Calu3 (cell line): ENCODE data around the gene MYLK. TPM values are rescaled to one million over a fixed set of nuclear protein-coding genes. Genes with fewer than 3 reads are reported as not detected.

Source experiments
- BruUV-seq: library from RNA; stranded (reverse); fragments of 400-500 nt; replicated peaks from 2 replicates; lab custom pipeline; 2021; lab: Mats Ljungman, UMichigan
- CTCF ChIA-PET: fragments of 300-600 bp; sonication (Branson Sonifier 250); formaldehyde crosslinking; loops from one replicate; lab custom pipeline; 2022; ENCODE audit warnings: antibody characterized with exemption; lab: Charles Lee
- DNase-seq: peaks from one replicate; pipeline ENCODE4 v3.0.0; 2022
- H3K27ac Mint-ChIP-seq: one replicate; pipeline ENCODE4 v1.8.0; 2022; ENCODE audit warnings: mixed read lengths; ENCODE audit not compliant: unreplicated experiment
- H3K27me3 Mint-ChIP-seq: one replicate; pipeline ENCODE4 v1.8.0; 2022; ENCODE audit warnings: mixed read lengths; ENCODE audit not compliant: unreplicated experiment
- H3K36me3 Mint-ChIP-seq: one replicate; pipeline ENCODE4 v1.8.0; 2022; ENCODE audit warnings: mild to moderate bottlenecking, moderate library complexity, mixed read lengths; ENCODE audit not compliant: insufficient read depth, unreplicated experiment
- H3K4me1 Mint-ChIP-seq: one replicate; pipeline ENCODE4 v1.8.0; 2022; ENCODE audit warnings: mild to moderate bottlenecking, low read depth, mixed read lengths; ENCODE audit not compliant: unreplicated experiment
- H3K4me3 Mint-ChIP-seq: one replicate; pipeline ENCODE4 v1.8.0; 2022; ENCODE audit warnings: mild to moderate bottlenecking, low read depth, moderate library complexity, mixed read lengths; ENCODE audit not compliant: unreplicated experiment
- H3K9me3 Mint-ChIP-seq: one replicate; pipeline ENCODE4 v1.8.0; 2022; ENCODE audit warnings: low read depth, mixed read lengths; ENCODE audit not compliant: unreplicated experiment
- CTCF ChIP-seq: fragments of 200-600 bp; IDR thresholded peaks from one replicate; pipeline ENCODE4 v1.8.0; 2022; ENCODE audit warnings: antibody characterized with exemption; ENCODE audit not compliant: unreplicated experiment
- intact Hi-C: fragments of 100-400 bp; cut with micrococcal nuclease; formaldehyde crosslinking; loops from one replicate; pipeline ENCODE4 v1.10.0; 2022; ENCODE audit not compliant: unreplicated experiment
- total RNA-seq: library from RNA; stranded (reverse); gene quantifications from 2 replicates; pipeline ENCODE4 v1.2.3, GENCODE V29; 2022

MYLK gene
- total RNA-seq, 1 experiment from 2014 or later, result 10.7 TPM

DNA sequence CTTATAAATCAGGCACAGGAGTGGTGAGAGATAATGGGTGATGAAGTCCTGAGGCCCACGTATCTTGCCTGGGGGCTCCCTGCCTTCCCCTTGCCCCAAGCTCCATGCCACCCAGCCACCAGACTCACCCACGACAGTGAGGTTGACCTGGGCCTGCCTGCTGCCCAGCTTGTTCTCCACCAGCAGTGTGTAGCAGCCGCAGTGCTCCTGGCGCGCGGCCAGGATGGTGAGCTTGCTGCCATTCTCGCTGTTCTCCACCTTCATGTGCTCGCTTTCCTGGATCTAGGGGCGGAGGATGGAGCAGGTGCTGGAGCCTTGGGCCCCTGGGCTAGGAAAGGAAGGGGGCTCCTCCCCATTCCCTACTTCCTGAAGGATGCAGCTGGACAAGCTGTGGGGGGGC, 220.2 kb downstream of the MYLK start:
- no peaks in the 10 kb centered on the region for H3K36me3 Mint-ChIP-seq

GRCh38 chr3:123661973-123662372, 222.2 kb downstream of the MYLK start:
- Mint-ChIP-seq H3K27ac (no peak overlapping the region), H3K4me1 (no peaks in the 10 kb centered on the region), H3K4me3 (no peak overlapping the region), H3K27me3 (no peaks in the 10 kb centered on the region), H3K36me3 (no peaks in the 10 kb centered on the region), H3K9me3 (no peaks in the 10 kb centered on the region)
- BruUV-seq, result no TSS peak
- CTCF ChIA-PET, result no interaction called here
- intact Hi-C loops, result no loop called here
- DNase-seq, result no peak
- no peak for TF ChIP-seq CTCF

More for the DNA sequence above, 220.2 kb downstream of the MYLK start:
- Mint-ChIP-seq H3K4me3 (no peak overlapping the region), H3K4me1 (no peaks in the 10 kb centered on the region), H3K27me3 (no peaks in the 10 kb centered on the region), H3K9me3 (no peaks in the 10 kb centered on the region), H3K27ac (no peak overlapping the region)
- no TSS peak for BruUV-seq
- intact Hi-C loops, result no loop called here
- DNase-seq, result no peak
- no peak for TF ChIP-seq CTCF
- CTCF ChIA-PET, result interaction anchor here (0.7 kb wide), 1 partner anchor 14 kb away, joined by 5 read pairs; no protein-coding TSS in a partner anchor

- CTCF ChIA-PET, result no interaction called here
- BruUV-seq, result no TSS peak
- DNase-seq, result no peak
- no peak overlapping the region for H3K27ac Mint-ChIP-seq
- TF ChIP-seq CTCF, result no peak
- H3K9me3 Mint-ChIP-seq, result no peaks in the 10 kb centered on the region
- no peaks in the 10 kb centered on the region for H3K36me3 Mint-ChIP-seq
- intact Hi-C loops, result no loop called here
- no peaks in the 10 kb centered on the region for H3K27me3 Mint-ChIP-seq
- H3K4me3 Mint-ChIP-seq, result no peak overlapping the region
- H3K4me1 Mint-ChIP-seq, result no peaks in the 10 kb centered on the region
These were observed 223.2 kb downstream of the MYLK start for GRCh38 chr3:123660900-123661299.

- no peaks in the 10 kb centered on the region for H3K36me3 Mint-ChIP-seq
- DNase-seq, result no peak
- intact Hi-C loops, result no loop called here
- CTCF ChIA-PET, result no interaction called here
- BruUV-seq, result no TSS peak
- no peak overlapping the region for H3K27ac Mint-ChIP-seq
- H3K9me3 Mint-ChIP-seq, result no peaks in the 10 kb centered on the region
- no peaks in the 10 kb centered on the region for H3K27me3 Mint-ChIP-seq
- no peaks in the 10 kb centered on the region for H3K4me1 Mint-ChIP-seq
- TF ChIP-seq CTCF, result no peak
- H3K4me3 Mint-ChIP-seq, result no peak overlapping the region
These were observed 223.9 kb downstream of the MYLK start for GRCh38 chr3:123660141-123660675.
